ENCODE results near the gene CCR1.
"Not testable (repeated sequence)": the region's sequence is repeated elsewhere in the genome, so short reads cannot be mapped to it uniquely, and the experiment has no call there.

DNA sequence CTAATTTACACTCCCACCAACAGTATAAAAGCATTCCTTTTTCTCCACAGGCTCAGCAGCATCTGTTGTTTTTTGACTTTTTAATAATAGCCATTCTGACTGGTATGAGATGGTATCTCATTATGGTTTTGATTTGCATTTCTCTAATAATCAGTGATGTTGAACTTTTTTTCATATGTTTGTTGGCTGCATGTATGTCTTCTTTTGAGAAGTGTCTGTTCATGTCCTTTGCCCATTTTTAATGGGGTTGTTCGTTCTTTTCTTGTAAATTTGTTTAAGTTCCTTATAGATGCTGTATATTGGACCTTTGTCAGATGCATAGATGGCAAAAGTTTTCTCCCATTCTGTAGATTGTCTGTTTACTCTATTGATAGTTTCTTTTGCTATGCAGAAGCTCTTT lies 50.4 kb downstream of the CCR1 start:
- TF ChIP-seq, protein P1, sequence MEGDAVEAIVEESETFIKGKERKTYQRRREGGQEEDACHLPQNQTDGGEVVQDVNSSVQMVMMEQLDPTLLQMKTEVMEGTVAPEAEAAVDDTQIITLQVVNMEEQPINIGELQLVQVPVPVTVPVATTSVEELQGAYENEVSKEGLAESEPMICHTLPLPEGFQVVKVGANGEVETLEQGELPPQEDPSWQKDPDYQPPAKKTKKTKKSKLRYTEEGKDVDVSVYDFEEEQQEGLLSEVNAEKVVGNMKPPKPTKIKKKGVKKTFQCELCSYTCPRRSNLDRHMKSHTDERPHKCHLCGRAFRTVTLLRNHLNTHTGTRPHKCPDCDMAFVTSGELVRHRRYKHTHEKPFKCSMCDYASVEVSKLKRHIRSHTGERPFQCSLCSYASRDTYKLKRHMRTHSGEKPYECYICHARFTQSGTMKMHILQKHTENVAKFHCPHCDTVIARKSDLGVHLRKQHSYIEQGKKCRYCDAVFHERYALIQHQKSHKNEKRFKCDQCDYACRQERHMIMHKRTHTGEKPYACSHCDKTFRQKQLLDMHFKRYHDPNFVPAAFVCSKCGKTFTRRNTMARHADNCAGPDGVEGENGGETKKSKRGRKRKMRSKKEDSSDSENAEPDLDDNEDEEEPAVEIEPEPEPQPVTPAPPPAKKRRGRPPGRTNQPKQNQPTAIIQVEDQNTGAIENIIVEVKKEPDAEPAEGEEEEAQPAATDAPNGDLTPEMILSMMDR (IDR thresholded peaks at IDR 0.05) = not testable (repeated sequence)
- TF ChIP-seq POLR2A (IDR thresholded peaks at IDR 0.05) = not testable (repeated sequence)
